Activated T-helper 1 cell treated with anti-CD3 and anti-CD28 coated beads, Interleukin-12 subunit alpha, Interleukin-12 subunit beta, Interleukin-2, Interleukin-4 antibody, amounts not matched to agents 30 ng/mL and 10 ng/mL and 1 ng/mL, durations not matched to agents 14 hours and 24 hours and 36 hours (primary cell): Measurements from ENCODE around the gene TTBK2. TPM values are rescaled to one million over a fixed set of nuclear protein-coding genes. Genes with fewer than 3 reads are reported as not detected.

Experiments
- DNase-seq: peaks from one replicate; pipeline ENCODE4 v3.0.0; 2021; ENCODE audit warnings: low spot score
- H3K27ac Mint-ChIP-seq: one replicate; pipeline ENCODE4 v1.8.0; 2021; ENCODE audit warnings: mild to moderate bottlenecking, mixed read lengths
- H3K27me3 Mint-ChIP-seq: one replicate; pipeline ENCODE4 v1.8.0; 2022; ENCODE audit warnings: mild to moderate bottlenecking, moderate library complexity, mixed read lengths; ENCODE audit not compliant: insufficient read depth
- H3K36me3 Mint-ChIP-seq: one replicate; pipeline ENCODE4 v1.8.0; 2021; ENCODE audit warnings: low read depth, mixed read lengths
- H3K4me1 Mint-ChIP-seq: one replicate; pipeline ENCODE4 v1.8.0; 2021; ENCODE audit warnings: low read depth, mixed read lengths
- H3K4me3 Mint-ChIP-seq: one replicate; pipeline ENCODE4 v1.8.0; 2021; ENCODE audit warnings: mild to moderate bottlenecking, moderate library complexity, mixed read lengths
- H3K9me3 Mint-ChIP-seq: one replicate; pipeline ENCODE4 v1.8.0; 2021; ENCODE audit warnings: mixed read lengths
- intact Hi-C: fragments of 100-400 bp; cut with micrococcal nuclease; formaldehyde crosslinking; loops from one replicate; pipeline ENCODE4 v1.15.1; 2024
- total RNA-seq: library from RNA; stranded (reverse); gene quantifications from 2 replicates; pipeline ENCODE4 v1.2.3, GENCODE V29; 2022

TTBK2 gene
- total RNA-seq, 1 donor from 2014 or later, result 11.4 TPM

- Mint-ChIP-seq H3K4me3 (no peak overlapping the region), H3K27ac (no peak overlapping the region), H3K9me3 (no peaks in the 10 kb centered on the region)
Observed at GRCh38 chr15:42724276-42724675, 196.3 kb downstream of the TTBK2 start.

GRCh38 chr15:42723068-42723467 is 197.5 kb downstream of the TTBK2 start:
- no peaks in the 10 kb centered on the region for H3K27me3 Mint-ChIP-seq
- DNase-seq, result no peak
- no peaks in the 10 kb centered on the region for H3K4me1 Mint-ChIP-seq
- H3K9me3 Mint-ChIP-seq, result no peaks in the 10 kb centered on the region
- no peak overlapping the region for H3K27ac Mint-ChIP-seq
- no peak overlapping the region for H3K4me3 Mint-ChIP-seq
- intact Hi-C loops, result no loop called here
- peaks cover 19% of the 10 kb centered on the region for H3K36me3 Mint-ChIP-seq

More at GRCh38 chr15:42724276-42724675, 196.3 kb downstream of the TTBK2 start:
- Mint-ChIP-seq H3K36me3 (peaks cover 23% of the 10 kb centered on the region), H3K27me3 (no peaks in the 10 kb centered on the region), H3K4me1 (no peaks in the 10 kb centered on the region)
- intact Hi-C loops, result no loop called here
- no peak for DNase-seq

- DNase-seq, result no peak
- peaks cover 16% of the 10 kb centered on the region for H3K36me3 Mint-ChIP-seq
- H3K27ac Mint-ChIP-seq, result no peak overlapping the region
- intact Hi-C loops, result no loop called here
- H3K4me3 Mint-ChIP-seq, result no peak overlapping the region
- H3K4me1 Mint-ChIP-seq, result no peaks in the 10 kb centered on the region
- H3K9me3 Mint-ChIP-seq, result no peaks in the 10 kb centered on the region
- H3K27me3 Mint-ChIP-seq, result no peaks in the 10 kb centered on the region
Observed at GRCh38 chr15:42721916-42722315, 198.7 kb downstream of the TTBK2 start.

- DNase-seq, result no peak
- no peak overlapping the region for H3K4me3 Mint-ChIP-seq
- no peaks in the 10 kb centered on the region for H3K27me3 Mint-ChIP-seq
- no peaks in the 10 kb centered on the region for H3K4me1 Mint-ChIP-seq
- peaks cover 13% of the 10 kb centered on the region for H3K36me3 Mint-ChIP-seq
- no peaks in the 10 kb centered on the region for H3K9me3 Mint-ChIP-seq
- intact Hi-C loops, result no loop called here
- no peak overlapping the region for H3K27ac Mint-ChIP-seq
Observed at GRCh38 chr15:42721016-42721415, 199.6 kb downstream of the TTBK2 start.

DNA sequence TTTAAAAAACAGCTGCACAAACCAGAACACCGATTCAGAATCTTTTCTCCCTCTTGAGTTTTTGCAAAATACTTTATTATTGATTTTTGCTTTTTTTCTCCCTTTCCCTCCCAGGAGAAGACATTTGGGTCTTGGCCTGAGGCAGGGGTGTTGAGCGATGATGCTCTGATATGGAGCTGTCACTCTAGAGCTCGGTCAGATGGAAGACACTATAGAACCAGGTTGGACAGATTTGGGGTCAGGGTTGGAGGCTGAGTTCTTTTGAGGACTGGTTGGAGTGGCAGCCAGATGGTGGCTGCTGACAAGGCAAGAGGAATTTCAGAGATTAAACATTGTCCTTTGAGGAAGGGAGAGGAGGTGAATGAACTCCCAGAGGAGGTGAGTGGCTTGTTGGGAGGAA is 200.5 kb downstream of the TTBK2 start:
- DNase-seq, result no peak
- Mint-ChIP-seq H3K27ac (peak overlapping the region; percentile 24), H3K27me3 (no peaks in the 10 kb centered on the region), H3K4me3 (no peak overlapping the region), H3K9me3 (no peaks in the 10 kb centered on the region), H3K4me1 (no peaks in the 10 kb centered on the region), H3K36me3 (peaks cover 8% of the 10 kb centered on the region)
- intact Hi-C loops, result no loop called here

GRCh38 chr15:42719043-42719442 is 201.5 kb downstream of the TTBK2 start:
- no peaks in the 10 kb centered on the region for H3K9me3 Mint-ChIP-seq
- intact Hi-C loops, result no loop called here
- no peaks in the 10 kb centered on the region for H3K27me3 Mint-ChIP-seq
- no peak for DNase-seq
- H3K4me1 Mint-ChIP-seq, result no peaks in the 10 kb centered on the region
- peaks cover 4% of the 10 kb centered on the region for H3K36me3 Mint-ChIP-seq
- H3K4me3 Mint-ChIP-seq, result no peak overlapping the region
- H3K27ac Mint-ChIP-seq, result no peak overlapping the region

- Mint-ChIP-seq H3K4me3 (no peak overlapping the region), H3K27me3 (no peaks in the 10 kb centered on the region), H3K36me3 (peaks cover 4% of the 10 kb centered on the region), H3K9me3 (no peaks in the 10 kb centered on the region), H3K4me1 (no peaks in the 10 kb centered on the region), H3K27ac (no peak overlapping the region)
- intact Hi-C loops, result no loop called here
- DNase-seq, result no peak
Observed at GRCh38 chr15:42716626-42717025, 204.0 kb downstream of the TTBK2 start.

GRCh38 chr15:42716125-42716524 is 204.5 kb downstream of the TTBK2 start:
- no peaks in the 10 kb centered on the region for H3K4me1 Mint-ChIP-seq

GRCh38 chr15:42712584-42712983 is 208.0 kb downstream of the TTBK2 start:
- H3K36me3 Mint-ChIP-seq, result no peaks in the 10 kb centered on the region
- no peak overlapping the region for H3K27ac Mint-ChIP-seq
- H3K27me3 Mint-ChIP-seq, result no peaks in the 10 kb centered on the region
- DNase-seq, result no peak
- intact Hi-C loops, result no loop called here
- H3K9me3 Mint-ChIP-seq, result no peaks in the 10 kb centered on the region
- H3K4me3 Mint-ChIP-seq, result no peak overlapping the region
- peaks cover 6% of the 10 kb centered on the region for H3K4me1 Mint-ChIP-seq

More at GRCh38 chr15:42716125-42716524, 204.5 kb downstream of the TTBK2 start:
- DNase-seq, result no peak
- H3K27me3 Mint-ChIP-seq, result no peaks in the 10 kb centered on the region
- H3K27ac Mint-ChIP-seq, result no peak overlapping the region
- peaks cover 4% of the 10 kb centered on the region for H3K36me3 Mint-ChIP-seq
- no peak overlapping the region for H3K4me3 Mint-ChIP-seq
- no peaks in the 10 kb centered on the region for H3K9me3 Mint-ChIP-seq
- intact Hi-C loops, result no loop called here

GRCh38 chr15:42711746-42712145 is 208.8 kb downstream of the TTBK2 start:
- no peaks in the 10 kb centered on the region for H3K27me3 Mint-ChIP-seq
- H3K36me3 Mint-ChIP-seq, result no peaks in the 10 kb centered on the region
- H3K9me3 Mint-ChIP-seq, result no peaks in the 10 kb centered on the region
- intact Hi-C loops, result no loop called here
- H3K4me1 Mint-ChIP-seq, result peaks cover 6% of the 10 kb centered on the region
- DNase-seq, result no peak
- no peak overlapping the region for H3K4me3 Mint-ChIP-seq
- no peak overlapping the region for H3K27ac Mint-ChIP-seq

DNA sequence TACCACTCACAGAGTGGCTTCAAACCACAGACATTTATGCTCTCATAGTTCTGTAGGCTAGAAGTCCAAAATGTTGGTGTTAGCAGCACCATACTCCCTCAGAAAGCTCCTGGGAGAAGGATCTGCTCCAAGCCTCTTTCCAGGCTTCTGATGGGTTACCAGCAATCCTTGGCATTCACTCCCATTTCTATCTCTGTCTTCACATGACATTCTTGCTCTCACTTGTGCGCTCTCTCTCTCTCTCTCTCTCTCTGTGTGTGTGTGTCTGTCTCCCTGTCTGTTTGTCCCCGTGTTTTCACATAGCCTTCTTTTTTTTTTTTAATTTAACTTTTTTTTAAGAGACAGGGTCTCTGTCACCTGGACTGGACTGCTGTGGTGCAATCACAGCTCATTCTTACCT is 209.9 kb downstream of the TTBK2 start:
- Mint-ChIP-seq H3K27ac (no peak overlapping the region), H3K27me3 (no peaks in the 10 kb centered on the region), H3K9me3 (no peaks in the 10 kb centered on the region), H3K4me3 (no peak overlapping the region), H3K36me3 (no peaks in the 10 kb centered on the region), H3K4me1 (peaks cover 6% of the 10 kb centered on the region)
- intact Hi-C loops, result no loop called here
- no peak for DNase-seq

DNA sequence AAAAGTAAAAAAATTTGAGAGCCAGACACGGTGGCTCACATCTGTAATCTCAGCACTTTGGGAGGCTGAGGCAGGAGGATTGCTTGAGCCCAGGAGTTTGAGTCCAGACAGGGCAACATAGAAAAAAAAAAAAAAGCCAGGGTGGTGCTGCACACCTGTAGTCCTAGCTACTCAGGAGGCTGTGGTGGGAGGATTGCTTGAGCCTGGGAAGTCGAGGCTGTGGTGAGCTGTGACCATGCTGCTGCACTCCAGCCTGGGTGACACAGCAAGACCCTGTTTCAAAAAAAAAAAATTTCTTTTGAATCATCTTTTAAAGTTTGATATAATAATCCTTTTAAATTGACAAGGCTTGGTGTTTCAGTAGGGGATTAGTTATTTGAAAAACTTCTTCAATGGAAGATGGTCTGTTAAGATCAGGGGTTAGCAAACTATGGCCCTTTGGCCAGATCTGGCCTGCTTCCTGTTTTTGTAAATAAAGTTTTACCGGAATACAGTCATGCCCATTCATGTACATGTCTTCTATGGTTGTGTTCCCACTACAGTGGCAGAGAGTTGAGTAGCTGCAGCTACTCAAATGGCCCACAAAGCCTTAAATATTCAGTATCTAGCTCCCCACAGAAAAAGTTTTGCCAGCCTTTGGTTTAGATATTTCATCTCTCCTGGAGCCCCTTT is 212.6 kb downstream of the TTBK2 start:
- H3K36me3 Mint-ChIP-seq, result no peaks in the 10 kb centered on the region
- no peak overlapping the region for H3K27ac Mint-ChIP-seq
- no peaks in the 10 kb centered on the region for H3K27me3 Mint-ChIP-seq
- intact Hi-C loops, result loop anchor here (10.0 kb wide), 1 partner anchor 577 kb away; no protein-coding TSS in a partner anchor
- peaks cover 6% of the 10 kb centered on the region for H3K4me1 Mint-ChIP-seq
- no peaks in the 10 kb centered on the region for H3K9me3 Mint-ChIP-seq
- no peak overlapping the region for H3K4me3 Mint-ChIP-seq
- DNase-seq, result no peak

DNA sequence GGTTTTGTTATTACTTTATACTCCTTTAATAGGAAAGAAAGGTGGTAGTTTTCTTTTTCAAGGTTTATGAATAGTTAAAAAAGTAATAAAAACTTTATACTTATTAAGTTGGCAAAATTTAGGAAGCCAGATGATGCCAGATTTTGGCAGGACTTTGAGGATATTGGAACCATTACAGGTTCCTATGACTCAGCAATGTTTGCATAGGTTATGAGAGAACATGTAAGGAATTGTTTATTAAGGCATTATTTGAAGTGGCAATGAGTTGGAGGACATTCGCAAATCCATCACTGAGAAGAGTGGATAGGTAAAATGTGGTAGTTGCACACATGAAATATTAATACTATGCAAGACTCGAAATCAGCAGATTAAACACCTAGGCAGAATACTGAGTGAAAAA is 213.5 kb downstream of the TTBK2 start:
- intact Hi-C loops, result loop anchor here (10.0 kb wide), 1 partner anchor 578 kb away; no protein-coding TSS in a partner anchor
- H3K27me3 Mint-ChIP-seq, result no peaks in the 10 kb centered on the region

GRCh38 chr15:42705336-42705735 is 215.2 kb downstream of the TTBK2 start:
- intact Hi-C loops, result loop anchor here (10.0 kb wide), 1 partner anchor 579 kb away; no protein-coding TSS in a partner anchor
- H3K4me3 Mint-ChIP-seq, result no peak overlapping the region
- peaks cover 6% of the 10 kb centered on the region for H3K4me1 Mint-ChIP-seq
- no peak for DNase-seq
- no peaks in the 10 kb centered on the region for H3K36me3 Mint-ChIP-seq
- no peaks in the 10 kb centered on the region for H3K27me3 Mint-ChIP-seq
- no peak overlapping the region for H3K27ac Mint-ChIP-seq
- H3K9me3 Mint-ChIP-seq, result no peaks in the 10 kb centered on the region

More for the DNA sequence above, 213.5 kb downstream of the TTBK2 start:
- no peak for DNase-seq
- Mint-ChIP-seq H3K9me3 (no peaks in the 10 kb centered on the region), H3K36me3 (no peaks in the 10 kb centered on the region), H3K4me3 (no peak overlapping the region), H3K4me1 (peaks cover 6% of the 10 kb centered on the region), H3K27ac (no peak overlapping the region)
